Glomerular endothelial cell (primary cell): ENCODE measurements around the gene PRPF18. TPM values are rescaled to one million over a fixed set of nuclear protein-coding genes. Genes with fewer than 3 reads are reported as not detected.

ENCODE experiments used
- DNase-seq: peaks from one replicate; pipeline ENCODE4 v3.0.0-alpha.2; 2011; ENCODE audit warnings: low read depth, low spot score; ENCODE audit errors: extremely low read depth
- total RNA-seq: library from RNA; depleted of rRNA; stranded (reverse); fragments of >200 nt; gene quantifications from 2 replicates; pipeline ENCODE4 v1.2.3, GENCODE V29; 2015

Gene PRPF18
- total RNA-seq, 1 donor from 2014 or later: 18.4 TPM

DNA sequence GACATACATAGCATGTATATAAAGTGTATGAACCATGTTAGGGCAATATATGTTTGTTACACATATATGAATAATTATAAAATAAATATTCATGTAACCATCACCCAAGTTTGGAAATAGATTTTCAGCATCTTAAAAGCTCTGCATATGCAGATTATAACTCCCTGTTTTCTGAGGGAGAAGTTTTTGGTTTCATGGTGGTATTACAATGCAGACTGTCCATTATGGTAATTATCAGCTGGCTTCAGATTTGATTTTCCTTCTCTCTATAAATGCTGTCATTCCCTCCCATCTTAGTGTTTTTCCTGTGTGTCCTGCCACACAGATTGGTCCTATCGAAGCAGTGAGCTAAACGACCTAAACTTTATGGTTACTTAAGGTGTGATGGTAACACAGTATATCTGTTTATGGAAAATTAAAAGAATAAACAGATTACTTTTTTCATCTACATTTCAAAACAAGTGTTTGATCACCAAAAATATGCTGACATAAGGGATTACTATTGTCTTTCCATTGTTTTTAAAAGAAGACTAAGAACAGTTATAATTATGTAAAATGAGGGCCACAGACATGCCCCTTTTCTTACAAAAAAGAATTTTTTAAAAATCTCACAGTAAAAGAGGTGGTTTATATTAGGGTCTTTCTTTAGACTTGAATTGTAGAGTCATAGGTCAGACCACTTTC lies 17.7 kb downstream of the PRPF18 start:
- DNase-seq: no peak

DNA sequence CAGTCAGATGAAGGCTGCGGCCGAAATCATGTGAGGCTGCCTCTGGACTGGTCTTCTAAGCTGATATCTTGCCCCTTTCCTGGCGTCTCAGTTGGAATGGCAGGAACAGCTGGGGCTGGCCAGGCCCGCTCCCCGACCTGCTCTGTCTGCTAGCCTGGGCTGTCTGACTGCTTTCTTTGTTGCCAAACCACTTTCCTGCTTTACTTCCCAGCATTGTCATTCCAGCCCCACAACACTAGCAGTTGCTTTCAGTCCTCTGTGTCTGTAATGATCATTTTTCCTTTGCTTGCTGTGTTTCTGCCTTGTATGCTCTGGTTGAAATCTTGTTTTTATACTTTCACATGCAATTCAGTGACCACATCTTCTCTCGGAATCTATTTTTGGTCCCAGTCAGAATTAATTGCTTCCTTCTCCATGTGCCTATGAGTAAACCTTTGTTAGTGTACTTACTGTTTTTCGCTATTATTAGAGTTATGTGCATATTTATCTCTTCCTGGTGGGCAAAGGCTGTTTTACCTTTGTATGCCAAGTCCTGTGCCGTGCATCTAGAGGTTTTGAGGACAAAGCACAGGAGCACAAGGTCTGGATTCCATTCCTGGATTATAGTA lies 21.6 kb downstream of the PRPF18 start:
- DNase-seq: no peak

DNA sequence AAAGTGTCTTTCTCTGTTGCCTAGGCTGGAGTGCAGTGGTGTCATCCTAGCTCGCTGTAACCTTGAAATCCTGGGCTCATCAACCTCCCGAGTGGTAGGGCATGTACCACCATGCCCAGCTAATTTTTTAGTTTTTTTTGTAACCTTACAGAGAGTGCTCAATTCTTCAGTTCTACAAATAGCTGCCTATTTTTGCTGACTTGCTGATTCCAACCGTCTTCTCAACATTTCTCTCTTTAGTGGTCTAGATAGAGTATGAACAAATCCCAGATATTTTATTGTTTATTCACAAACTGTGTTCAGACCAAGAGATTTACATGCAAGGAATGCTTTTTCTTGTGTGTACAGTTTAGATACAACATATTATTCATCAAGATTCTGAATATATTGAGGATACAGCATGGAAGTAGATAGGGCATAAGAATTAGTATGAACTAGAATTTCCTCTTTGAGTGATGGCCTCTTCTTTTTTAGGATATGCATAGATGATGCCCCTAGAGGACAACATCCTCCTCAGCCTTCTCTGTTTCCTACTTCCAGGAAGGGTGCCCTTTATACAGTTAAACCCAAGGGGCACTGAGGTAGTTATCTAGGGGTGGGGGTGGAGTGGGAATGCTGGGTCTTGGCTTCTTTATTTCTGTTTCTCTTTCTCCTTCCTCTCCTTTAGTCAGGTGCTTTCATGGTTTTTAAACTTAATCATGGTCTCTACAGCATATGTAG lies 26.0 kb downstream of the PRPF18 start:
- DNase-seq: no peak

DNA sequence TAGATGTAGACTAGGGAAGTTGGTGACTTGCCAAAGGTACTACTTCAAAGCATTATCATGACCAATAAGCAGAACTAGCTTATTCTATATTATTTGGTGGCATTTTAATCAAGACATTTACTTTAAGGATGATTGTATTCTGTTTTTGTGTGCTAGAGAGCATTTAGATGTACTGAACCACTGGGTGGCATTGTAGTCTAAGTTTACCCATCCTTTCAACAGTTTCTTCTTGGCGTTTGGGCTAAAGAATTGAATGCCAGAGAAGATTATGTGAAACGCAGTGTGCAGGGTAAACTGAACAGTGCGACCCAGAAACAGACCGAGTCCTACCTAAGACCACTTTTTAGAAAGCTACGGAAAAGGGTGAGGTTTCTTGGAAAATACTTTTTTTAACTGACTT lies 26.8 kb downstream of the PRPF18 start:
- no peak for DNase-seq

DNA sequence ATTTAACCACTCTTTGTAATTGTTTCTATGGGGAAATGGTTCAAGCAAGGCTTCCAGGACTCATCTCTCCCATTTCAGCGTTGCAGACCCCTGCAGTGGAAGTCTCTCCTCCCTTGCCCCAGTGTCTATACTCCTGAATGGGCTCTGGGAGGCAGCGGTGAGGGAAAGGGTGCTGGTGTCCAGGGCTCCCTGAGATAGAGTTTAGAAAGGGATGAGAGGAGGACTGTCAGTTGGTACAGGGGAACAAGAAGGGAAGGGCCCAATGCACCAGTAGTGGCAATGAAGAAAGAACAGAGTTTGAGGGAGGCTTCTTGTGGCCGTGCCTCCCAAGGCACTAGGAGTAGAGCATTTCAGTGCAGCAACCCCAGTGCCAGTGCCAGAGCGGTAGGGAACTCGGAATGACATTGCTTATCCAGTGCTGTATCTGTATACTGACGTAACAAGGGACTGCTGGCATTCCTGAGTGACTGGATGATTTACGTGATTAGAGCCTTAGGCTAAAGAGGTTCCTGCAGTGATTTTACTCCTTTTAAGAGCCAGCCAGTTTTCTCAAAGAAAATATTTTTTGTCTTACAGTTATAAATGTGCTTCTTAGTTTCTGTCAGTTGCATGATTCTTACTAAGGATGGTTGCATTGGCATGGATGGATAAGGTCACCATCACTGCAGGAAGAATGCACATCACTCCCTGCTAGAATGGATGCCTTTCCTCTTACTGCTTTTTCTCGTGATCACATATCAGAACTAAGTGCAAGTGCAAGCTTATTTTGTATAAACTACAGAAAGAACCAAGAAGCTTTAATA lies 28.0 kb downstream of the PRPF18 start:
- no peak for DNase-seq

DNA sequence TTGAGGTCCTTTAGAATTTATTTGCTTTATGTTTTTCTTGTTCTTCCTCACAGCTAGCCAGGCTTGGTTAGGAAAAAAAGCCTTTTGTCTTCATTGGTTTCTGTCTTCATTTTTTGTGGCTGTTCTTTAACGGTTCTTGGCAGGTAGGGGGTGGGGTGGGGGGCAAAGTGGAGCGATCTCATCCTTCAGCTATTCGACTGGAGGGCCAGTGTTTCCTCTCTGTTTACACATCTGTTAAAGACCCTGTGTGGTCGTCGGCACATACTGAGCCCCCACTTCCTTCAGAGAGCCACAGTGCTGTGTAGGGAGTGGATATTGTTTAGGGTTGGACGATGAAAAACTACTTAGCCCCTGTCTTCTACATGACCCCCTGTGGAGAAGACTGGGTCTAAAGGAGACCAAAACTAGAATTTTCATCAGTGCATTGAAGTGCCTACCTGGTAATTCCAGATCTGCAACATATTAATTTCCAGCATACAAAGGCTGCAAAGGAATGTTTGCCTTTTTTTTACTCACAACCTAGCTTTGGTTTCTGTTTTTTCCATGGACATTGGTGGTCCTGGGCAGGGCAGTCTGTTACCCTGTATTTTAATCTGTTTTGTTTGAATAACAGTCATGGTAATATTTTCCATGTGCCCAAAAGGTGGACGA lies 29.0 kb downstream of the PRPF18 start:
- DNase-seq: no peak

DNA sequence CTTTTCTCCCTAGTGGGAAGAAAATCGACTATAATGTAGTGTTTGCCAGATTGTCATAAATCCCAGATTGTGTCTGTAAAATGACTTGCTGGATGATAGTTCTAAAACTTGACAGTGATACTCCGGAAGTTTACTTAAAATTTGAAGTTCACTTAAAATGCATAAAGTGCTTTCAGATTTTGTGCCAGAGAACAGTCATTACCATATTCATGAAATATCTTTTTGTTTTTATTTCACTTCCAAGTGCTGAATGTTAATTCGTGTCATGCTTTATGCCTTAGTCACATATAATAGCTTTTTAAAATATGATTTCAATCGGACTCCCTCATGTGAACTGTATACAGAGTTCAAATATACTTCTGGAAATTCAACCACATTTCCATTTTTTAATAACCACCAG lies 30.4 kb downstream of the PRPF18 start:
- DNase-seq: no peak

DNA sequence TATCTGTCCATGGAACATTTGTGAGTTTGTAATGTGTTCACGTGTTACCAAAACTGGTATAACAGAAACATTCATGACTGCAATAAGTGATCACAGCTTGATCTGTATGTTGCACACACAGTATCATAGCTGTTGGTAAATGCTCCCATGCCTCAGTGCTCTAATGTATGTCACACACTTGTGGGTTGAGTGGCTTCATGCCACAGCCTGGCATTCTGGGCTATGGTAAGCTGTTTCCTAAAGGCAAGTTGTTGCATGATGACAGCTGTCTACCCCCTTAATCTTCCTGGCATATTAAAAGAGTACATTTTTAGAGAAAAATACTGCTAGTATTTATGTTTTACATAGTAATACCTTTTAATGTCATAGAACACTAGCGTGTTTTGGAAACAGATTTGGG lies 35.2 kb downstream of the PRPF18 start:
- DNase-seq: no peak

DNA sequence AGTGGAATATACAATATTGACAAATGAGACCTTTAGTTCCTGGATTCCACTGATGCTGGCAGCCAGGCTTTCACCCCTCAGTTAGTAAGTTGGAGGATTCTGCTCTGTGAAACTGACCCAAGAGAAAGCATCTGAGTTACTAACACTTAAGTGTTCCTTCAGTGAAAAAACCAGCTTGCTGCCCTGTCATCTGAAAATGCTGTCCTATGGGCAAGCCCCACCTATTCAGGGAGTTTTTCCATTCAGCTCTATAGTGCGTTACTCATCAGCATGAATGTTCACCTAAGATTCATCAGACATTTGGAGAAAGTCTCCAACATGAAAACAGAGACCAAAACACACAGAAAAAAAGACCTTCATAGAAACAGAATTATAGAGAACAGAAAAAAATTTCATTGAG lies 37.9 kb downstream of the PRPF18 start:
- DNase-seq: no peak

DNA sequence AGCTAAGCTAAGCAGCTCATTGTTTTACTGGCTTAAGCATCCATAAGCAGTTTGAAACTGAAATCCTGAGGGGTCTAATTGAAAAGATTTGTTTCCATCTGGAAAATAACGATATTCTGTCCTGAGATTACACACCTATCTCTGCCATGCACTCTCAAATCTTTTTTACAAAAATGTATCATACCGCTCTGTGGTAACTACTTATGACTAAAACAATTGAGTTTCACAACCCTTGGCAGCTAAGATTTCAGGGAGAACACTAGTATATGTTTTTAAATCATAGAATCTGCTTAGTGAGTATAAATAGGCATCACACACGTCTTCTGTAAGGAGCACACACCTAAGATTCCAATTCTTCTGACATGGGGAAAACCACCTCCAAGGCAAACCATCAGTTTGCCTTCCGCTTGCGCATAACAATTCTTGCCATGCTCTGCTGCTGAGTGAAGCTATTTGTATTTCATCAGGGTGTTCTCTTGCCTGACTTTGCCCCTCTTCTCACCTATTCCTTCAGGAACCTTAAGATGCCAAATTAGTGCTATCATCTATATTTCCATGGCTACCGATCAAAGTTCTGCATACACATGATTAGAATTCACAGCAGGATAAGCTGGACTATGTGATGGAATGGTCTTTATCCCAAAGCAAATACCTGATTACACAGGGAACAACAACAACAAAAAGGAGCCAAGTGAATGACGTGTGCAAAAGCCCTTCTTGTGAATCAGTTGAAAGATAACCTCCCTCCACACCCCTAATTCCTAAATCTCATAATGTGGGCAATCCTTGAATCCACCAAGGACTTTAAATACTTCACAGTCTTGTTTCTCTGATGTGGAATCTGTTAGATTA lies 40.9 kb downstream of the PRPF18 start:
- DNase-seq: no peak

DNA sequence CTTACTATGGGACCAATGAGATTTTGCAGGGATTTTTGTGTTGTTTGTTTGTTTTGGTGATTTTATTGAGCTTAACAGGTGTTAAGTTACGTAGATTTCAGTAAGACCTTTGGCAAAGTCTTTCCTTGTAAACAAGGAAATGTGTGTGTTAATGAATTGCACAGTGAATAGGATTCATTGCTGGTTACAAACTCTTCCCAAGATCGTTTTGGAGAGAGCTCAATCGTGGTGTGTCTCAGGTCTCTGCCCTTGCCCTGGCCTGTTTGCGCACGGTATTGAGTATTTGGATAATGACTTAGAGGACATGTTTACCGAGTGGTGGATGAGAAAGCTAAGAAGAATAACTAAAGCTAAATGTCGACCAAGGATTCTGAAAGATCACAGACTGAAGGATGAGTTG lies 41.9 kb downstream of the PRPF18 start:
- no peak for DNase-seq

DNA sequence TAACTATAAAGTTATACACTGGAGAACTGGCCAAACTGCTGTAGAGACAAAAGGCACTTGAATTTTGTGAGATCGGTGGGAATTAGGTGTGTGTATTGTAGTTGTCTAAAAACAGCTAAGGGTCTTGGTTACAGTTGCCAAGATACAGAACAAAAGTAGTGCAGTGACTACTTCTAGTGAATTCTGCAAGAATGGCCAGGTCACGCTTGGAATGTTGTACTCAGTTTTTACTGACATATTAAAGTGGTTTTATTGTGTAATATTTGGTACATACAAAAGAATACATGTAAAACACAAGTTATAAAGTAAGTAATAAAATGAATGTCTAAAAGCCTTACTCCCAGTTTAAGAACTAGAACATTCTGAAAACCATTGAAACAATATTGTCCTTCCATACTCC lies 42.4 kb downstream of the PRPF18 start:
- DNase-seq: no peak

DNA sequence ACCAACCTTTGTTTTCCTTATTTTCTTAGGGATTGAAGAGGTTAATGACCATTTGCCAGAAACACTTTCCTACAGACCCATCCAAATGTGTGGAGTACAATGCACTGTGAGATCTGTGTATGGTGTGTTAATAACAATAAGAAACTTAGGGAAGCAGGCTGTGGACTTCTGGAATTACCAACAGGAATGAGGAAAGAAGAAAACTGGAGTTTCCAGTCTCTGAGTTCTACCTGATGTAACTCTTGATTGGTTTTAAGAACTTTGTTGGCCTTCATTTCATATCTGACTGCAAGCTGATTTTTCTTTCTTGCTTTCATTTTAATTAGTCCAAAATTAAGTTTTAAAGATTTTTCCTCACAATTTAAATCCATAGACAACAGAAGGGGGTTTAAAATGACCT lies 43.5 kb downstream of the PRPF18 start:
- no peak for DNase-seq

DNA sequence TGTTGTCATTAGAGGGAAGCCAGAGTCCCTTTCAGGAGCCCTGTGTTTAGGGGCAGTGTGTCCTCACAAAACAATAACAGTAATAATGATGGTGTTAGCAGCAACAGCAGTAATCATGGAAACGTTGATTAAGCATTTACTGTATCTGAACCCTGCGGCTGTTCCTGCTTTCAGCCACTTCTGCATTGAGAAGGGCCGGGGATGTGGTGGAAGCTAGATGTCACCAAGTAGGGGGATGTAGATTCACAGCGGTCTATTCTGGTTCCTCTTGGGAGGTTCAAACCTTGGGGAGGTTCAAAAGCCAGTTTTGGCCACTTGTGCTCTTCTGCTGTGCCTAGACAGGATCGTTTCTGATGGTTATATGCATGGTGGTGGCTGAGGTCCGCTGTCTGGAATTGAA lies 44.8 kb downstream of the PRPF18 start:
- DNase-seq: no peak

DNA sequence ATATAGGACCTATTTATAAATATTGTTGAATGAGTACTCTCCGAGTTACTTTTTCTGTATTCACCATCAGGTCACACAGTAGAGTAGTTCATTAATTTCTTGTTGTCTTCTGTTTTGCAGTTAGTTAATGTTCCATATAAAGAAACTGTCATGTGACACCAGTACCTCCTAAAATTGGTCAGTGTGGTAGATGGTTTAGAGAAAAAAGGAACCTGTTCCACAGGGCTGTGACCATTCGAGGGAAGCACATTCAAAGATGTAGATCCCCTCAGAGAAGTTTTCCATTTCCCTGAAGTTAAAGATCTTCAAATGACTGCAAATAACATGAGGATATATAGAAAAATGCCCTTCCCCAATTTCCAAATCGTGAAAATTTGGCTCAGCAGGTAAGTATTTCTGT lies 45.7 kb downstream of the PRPF18 start:
- no peak for DNase-seq

DNA sequence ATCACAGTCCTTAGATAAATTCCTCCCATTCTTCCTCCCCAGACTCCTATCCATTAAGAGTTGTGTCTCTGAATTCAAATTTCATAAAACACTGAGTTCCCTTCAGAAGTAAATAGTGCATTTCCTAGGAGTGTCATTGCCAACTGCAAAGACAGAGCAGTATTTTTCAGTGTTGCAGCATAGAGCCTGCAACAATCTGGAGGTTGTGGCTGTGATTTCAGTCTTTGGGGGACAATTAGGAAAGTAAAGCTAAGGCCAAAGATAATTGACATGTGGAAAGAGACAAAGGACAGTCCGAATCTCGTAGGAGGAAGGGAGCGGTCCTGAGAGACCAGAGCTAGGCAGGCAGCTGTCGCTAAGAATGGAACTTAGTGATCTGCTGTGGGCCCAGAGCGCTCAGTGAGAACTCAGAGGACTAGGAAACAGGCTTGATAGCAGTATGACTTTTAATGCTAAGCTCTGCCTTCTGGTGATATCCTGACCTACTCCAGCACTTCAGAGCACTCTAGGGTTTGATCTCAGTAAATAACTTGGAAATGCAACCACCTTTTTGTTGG lies 46.2 kb downstream of the PRPF18 start:
- DNase-seq: no peak

DNA sequence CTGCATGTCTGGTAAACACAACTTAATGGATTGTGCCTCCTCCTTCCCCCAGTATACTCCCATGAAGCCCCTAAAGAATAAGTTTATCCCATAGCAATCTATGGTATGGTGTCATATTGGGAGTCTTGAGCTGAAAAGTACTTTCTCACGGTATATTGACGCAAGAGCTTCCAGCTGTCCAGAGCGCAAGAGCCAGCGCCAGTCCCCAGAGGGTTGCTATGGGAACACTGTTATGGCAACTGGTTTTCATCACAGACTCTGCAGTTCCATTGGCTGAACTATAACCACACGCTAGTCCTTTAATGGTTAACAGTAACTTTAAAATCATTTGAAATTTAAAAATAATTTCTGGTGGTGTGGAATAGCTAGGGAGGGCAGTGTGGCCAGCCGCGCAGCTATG lies 46.9 kb downstream of the PRPF18 start:
- no peak for DNase-seq

DNA sequence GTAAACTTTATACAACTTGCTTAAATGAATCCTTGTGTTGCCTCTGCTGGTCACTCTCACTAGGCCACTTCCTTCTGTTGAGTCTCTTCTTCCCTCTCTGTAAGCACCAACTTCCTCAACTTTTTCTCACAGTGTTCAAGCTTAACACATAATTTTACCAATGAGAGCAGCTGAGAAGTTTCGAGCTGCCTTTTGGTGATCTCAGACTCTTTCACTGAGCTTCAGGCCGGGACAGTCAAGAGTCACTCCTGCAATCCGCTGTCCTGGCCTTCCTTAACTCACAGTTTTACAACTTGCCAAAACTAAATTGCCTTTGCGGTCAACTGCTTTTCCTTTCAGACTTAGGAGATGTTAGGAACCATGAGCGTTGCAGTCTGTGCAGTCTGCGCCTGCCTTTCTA lies 47.4 kb downstream of the PRPF18 start:
- DNase-seq: no peak

DNA sequence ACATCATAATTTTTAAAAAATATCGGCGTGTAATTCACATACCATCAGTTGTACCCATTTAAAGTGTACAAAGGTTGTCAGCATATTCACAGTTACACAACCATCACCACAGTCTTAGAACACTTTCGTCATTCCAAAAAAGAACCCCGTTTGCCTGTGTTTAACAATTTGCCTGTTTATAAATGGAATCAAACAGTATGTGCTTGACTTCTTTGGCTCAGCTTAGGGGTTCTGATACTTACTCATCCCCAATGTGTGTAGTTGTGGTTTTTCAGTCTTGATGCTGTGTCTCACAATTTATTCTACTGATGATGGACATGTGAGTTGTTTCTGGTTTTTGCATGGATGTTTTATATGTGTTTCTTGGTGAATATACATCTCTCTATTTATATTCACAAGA lies 50.0 kb downstream of the PRPF18 start:
- no peak for DNase-seq
